Panc1 (cell line): ENCODE data around the gene ZBP1. TPM values are rescaled to one million over a fixed set of nuclear protein-coding genes. Genes with fewer than 3 reads are reported as not detected.

Source experiments
- ATAC-seq: fragments of 200-7000 bp; cut with Tn5 transposase; 2 replicates; pipeline ENCODE4 v1.9.1; 2020; ENCODE audit warnings: mild to moderate bottlenecking, moderate library complexity
- BruUV-seq: library from RNA; stranded (reverse); fragments of 400-500 nt; replicated peaks from 2 replicates; lab custom pipeline; 2021; lab: Mats Ljungman, UMichigan
- CTCF ChIA-PET: fragments of 300-600 bp; sonication (Branson Sonifier 250); formaldehyde crosslinking; loops from one replicate; lab custom pipeline; 2022; ENCODE audit warnings: antibody characterized with exemption; lab: Charles Lee
- POLR2A ChIA-PET: fragments of 300-600 bp; sonication (Branson Sonifier 250); formaldehyde crosslinking; loops from one replicate; lab custom pipeline; 2022; ENCODE audit warnings: antibody characterized with exemption; lab: Charles Lee
- DNase-seq: peaks from one replicate; pipeline ENCODE4 v3.0.0-alpha.2; 2010; ENCODE audit warnings: low read depth, low spot score
- H3K27ac ChIP-seq: 2 replicates; pipeline ENCODE4 v1.5.1; 2011; ENCODE audit warnings: mild to moderate bottlenecking, low read length, inconsistent platforms
- H3K27me3 ChIP-seq: fragments of 200-500 bp; sonication (Bioruptor generic); 2 replicates; pipeline ENCODE4 v1.6.0; 2014; ENCODE audit warnings: low read length, inconsistent platforms; ENCODE audit not compliant: control insufficient read depth, insufficient read depth
- H3K36me3 ChIP-seq: fragments of 200-500 bp; sonication (Bioruptor generic); 2 replicates; pipeline ENCODE4 v1.5.1; 2014; ENCODE audit warnings: inconsistent platforms, mild to moderate bottlenecking, low read length, moderate library complexity; ENCODE audit not compliant: control insufficient read depth, insufficient read depth
- H3K4me1 ChIP-seq: 2 replicates; pipeline ENCODE4 v1.5.1; 2011; ENCODE audit warnings: inconsistent platforms, mild to moderate bottlenecking, low read length, moderate library complexity; ENCODE audit not compliant: control insufficient read depth, insufficient read depth
- H3K4me3 ChIP-seq, 2 experiments: 2 replicates each; pipeline ENCODE4 v1.5.1; 2011 to 2012; ENCODE audit warnings: low read depth in 2 of 2, low read length in 2 of 2, mild to moderate bottlenecking in 2 of 2, inconsistent platforms in 1 of 2, moderate library complexity in 1 of 2
- H3K9me3 ChIP-seq: fragments of 200-500 bp; sonication (Bioruptor generic); 2 replicates; pipeline ENCODE4 v1.5.1; 2014; ENCODE audit warnings: low read depth, mild to moderate bottlenecking, inconsistent platforms, low read length, moderate library complexity; ENCODE audit not compliant: control insufficient read depth, insufficient read depth
- POLR2AphosphoS5 ChIP-seq: IDR thresholded peaks from 2 replicates; pipeline ENCODE4 v1.6.1; 2012; ENCODE audit warnings: mild to moderate bottlenecking, low read depth, low read length, moderate library complexity
- SIN3A ChIP-seq: IDR thresholded peaks from 2 replicates; pipeline ENCODE4 v1.6.1; 2012; ENCODE audit warnings: low read depth, mild to moderate bottlenecking, low read length, moderate library complexity, borderline replicate concordance; ENCODE audit not compliant: insufficient read depth
- TCF7L2 ChIP-seq: IDR thresholded peaks from 2 replicates; pipeline ENCODE4 v1.6.1; 2011; ENCODE audit warnings: mild to moderate bottlenecking, low read depth, low read length, inconsistent platforms
- in situ Hi-C: cut with HindIII; loops from 2 replicates; pipeline ENCODE4 v1.10.0; 2016; ENCODE audit warnings: low sequenced_read_pairs, low pct_unique_long_range_greater_than_20kb
- intact Hi-C: fragments of 100-400 bp; cut with micrococcal nuclease; formaldehyde crosslinking; loops from one replicate; pipeline ENCODE4 v1.10.0; 2022; ENCODE audit not compliant: unreplicated experiment
- total RNA-seq: library from RNA; stranded (reverse); gene quantifications from one replicate; pipeline ENCODE4 v1.2.1, GENCODE V29; 2021; ENCODE audit not compliant: unreplicated experiment
- TF ChIP-seq, protein P1 (sequence below), 2 experiments: IDR thresholded peaks; 2 replicates each; pipeline ENCODE4 v1.6.1; 2011 to 2012; ENCODE audit warnings: low read depth in 2 of 2, control low read depth in 1 of 2, low read length in 1 of 2, mild to moderate bottlenecking in 1 of 2, moderate library complexity in 1 of 2; ENCODE audit not compliant: insufficient read depth in 1 of 2
- TF ChIP-seq, protein P2 (sequence below): fragments of 450-650 bp; IDR thresholded peaks from 2 replicates; pipeline ENCODE4 v1.5.1; 2017; ENCODE audit warnings: mild to moderate bottlenecking

The ZBP1 gene
- total RNA-seq, 1 experiment from 2014 or later = not detected

DNA sequence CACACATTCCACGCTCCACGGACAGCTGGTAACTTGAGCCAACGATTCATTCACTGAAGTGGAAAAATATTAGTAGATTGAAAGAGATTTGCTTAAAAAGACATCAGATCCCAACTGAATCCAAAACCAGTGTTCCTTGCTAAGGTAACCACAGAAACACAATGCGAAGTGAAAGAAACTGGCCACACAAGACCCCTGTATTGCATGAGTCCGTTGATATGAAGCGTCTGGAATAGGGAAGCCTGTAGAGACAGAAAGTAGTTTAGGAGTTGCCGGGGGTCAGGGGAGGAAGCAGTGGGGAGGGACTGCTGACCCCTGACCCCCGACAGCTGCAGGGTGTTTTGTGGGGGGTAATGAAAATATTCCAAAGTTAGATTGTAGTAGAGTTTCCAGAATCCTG, 49.3 kb downstream of the ZBP1 start:
- BruUV-seq = no TSS peak
- ChIA-PET CTCF (no interaction called here), POLR2A (no interaction called here)

DNA sequence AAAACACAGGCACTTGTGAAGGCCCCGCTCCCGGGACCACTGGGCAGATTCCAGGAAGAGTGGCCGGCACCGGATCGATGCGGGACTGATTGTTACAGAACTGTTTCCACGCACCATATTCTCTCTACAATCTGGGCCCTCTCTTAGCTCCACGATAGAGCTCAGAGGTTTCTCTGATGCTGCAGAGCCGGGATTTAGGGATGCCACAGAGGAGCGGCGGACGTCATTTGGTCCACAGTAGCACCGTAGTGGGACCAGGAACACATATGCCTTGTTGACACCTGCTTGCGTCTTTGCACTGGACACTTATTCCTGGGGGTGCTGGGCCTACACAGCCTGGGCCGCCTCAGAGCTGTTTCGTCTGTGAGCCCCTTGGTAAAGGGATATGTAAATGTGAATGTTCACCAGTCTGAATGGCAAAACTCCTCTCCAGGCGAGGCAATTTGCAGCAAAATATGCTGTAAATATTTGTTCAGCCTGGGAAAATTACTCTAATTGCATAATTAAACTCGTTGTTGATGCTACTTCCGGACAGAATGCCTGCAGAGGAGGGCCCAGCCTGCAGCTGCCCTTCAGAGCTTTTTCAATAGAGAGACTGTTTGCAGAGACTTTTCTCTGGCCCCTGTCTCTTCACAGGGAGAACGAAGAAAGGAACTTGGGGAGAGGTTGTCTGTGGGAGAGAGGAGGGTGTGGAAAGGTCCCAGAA, 49.9 kb downstream of the ZBP1 start:
- no peak for DNase-seq
- Histone ChIP-seq H3K9me3 (no peaks in the 10 kb centered on the region), H3K36me3 (no peaks in the 10 kb centered on the region; the same call in 1 of the 2 replicates), H3K27me3 (peaks cover 12% of the 10 kb centered on the region), H3K4me1 (no peaks in the 10 kb centered on the region), H3K27ac (no peak overlapping the region), H3K4me3 (no peak overlapping the region)
- BruUV-seq = no TSS peak
- POLR2A ChIA-PET = no interaction called here
- intact Hi-C loops = no loop called here
- CTCF ChIA-PET = no interaction called here
- TF ChIP-seq TCF7L2 (no peak), POLR2AphosphoS5 (no peak), SIN3A (no peak)
- TF ChIP-seq, protein P1, sequence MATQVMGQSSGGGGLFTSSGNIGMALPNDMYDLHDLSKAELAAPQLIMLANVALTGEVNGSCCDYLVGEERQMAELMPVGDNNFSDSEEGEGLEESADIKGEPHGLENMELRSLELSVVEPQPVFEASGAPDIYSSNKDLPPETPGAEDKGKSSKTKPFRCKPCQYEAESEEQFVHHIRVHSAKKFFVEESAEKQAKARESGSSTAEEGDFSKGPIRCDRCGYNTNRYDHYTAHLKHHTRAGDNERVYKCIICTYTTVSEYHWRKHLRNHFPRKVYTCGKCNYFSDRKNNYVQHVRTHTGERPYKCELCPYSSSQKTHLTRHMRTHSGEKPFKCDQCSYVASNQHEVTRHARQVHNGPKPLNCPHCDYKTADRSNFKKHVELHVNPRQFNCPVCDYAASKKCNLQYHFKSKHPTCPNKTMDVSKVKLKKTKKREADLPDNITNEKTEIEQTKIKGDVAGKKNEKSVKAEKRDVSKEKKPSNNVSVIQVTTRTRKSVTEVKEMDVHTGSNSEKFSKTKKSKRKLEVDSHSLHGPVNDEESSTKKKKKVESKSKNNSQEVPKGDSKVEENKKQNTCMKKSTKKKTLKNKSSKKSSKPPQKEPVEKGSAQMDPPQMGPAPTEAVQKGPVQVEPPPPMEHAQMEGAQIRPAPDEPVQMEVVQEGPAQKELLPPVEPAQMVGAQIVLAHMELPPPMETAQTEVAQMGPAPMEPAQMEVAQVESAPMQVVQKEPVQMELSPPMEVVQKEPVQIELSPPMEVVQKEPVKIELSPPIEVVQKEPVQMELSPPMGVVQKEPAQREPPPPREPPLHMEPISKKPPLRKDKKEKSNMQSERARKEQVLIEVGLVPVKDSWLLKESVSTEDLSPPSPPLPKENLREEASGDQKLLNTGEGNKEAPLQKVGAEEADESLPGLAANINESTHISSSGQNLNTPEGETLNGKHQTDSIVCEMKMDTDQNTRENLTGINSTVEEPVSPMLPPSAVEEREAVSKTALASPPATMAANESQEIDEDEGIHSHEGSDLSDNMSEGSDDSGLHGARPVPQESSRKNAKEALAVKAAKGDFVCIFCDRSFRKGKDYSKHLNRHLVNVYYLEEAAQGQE (IDR thresholded peaks at IDR 0.05; ENCODE audit: insufficient read depth in 1 of 2, low read depth in 2 of 2, low read length in 1 of 2) = no peak
- TF ChIP-seq, protein P2, sequence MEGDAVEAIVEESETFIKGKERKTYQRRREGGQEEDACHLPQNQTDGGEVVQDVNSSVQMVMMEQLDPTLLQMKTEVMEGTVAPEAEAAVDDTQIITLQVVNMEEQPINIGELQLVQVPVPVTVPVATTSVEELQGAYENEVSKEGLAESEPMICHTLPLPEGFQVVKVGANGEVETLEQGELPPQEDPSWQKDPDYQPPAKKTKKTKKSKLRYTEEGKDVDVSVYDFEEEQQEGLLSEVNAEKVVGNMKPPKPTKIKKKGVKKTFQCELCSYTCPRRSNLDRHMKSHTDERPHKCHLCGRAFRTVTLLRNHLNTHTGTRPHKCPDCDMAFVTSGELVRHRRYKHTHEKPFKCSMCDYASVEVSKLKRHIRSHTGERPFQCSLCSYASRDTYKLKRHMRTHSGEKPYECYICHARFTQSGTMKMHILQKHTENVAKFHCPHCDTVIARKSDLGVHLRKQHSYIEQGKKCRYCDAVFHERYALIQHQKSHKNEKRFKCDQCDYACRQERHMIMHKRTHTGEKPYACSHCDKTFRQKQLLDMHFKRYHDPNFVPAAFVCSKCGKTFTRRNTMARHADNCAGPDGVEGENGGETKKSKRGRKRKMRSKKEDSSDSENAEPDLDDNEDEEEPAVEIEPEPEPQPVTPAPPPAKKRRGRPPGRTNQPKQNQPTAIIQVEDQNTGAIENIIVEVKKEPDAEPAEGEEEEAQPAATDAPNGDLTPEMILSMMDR = no peak
- in situ Hi-C loops = no loop called here
- no peak for ATAC-seq

More for the DNA sequence above, 49.3 kb downstream of the ZBP1 start:
- H3K36me3 ChIP-seq = no peaks in the 10 kb centered on the region; the same call in 1 of the 2 replicates
- DNase-seq (no peak), ATAC-seq (no peak)
- H3K27ac ChIP-seq = no peak overlapping the region
- intact Hi-C loops = no loop called here
- no peak overlapping the region for H3K4me3 ChIP-seq
- no peaks in the 10 kb centered on the region for H3K4me1 ChIP-seq
- no peaks in the 10 kb centered on the region for H3K9me3 ChIP-seq
- in situ Hi-C loops = no loop called here
- TF ChIP-seq, protein P1 (IDR thresholded peaks at IDR 0.05; ENCODE audit: insufficient read depth in 1 of 2, low read depth in 2 of 2, low read length in 1 of 2) = no peak
- TF ChIP-seq POLR2AphosphoS5 (no peak), SIN3A (no peak), TCF7L2 (no peak)
- TF ChIP-seq, protein P2 = no peak
- H3K27me3 ChIP-seq = peaks cover 9% of the 10 kb centered on the region
